ENCODE data around the gene PTPN9. TPM values are rescaled to one million over a fixed set of nuclear protein-coding genes. Genes with fewer than 3 reads are reported as not detected.

PTPN9 gene
- total RNA-seq, 4 donors from 2014 or later = 7.3 to 15.5 (median 10.8) TPM

- no peak overlapping the region for H3K4me3 ChIP-seq (ENCODE audit: low read depth, poor library complexity, severe bottlenecking)
- TF ChIP-seq CTCF (IDR thresholded peaks at IDR 0.05) (no peak), POLR2A (IDR thresholded peaks at IDR 0.05) (no peak)
- intact Hi-C loops (cut with DNase I; ENCODE audit: low total_unique reads) = no loop called here
- no peak for DNase-seq (ENCODE audit: low spot score in 2 of 2)
Measured at GRCh38 chr15:75616766-75617165, 37.7 kb upstream of the PTPN9 start.

- no peak for DNase-seq (ENCODE audit: low spot score in 2 of 2)
- no peak overlapping the region for H3K4me3 ChIP-seq (ENCODE audit: low read depth, poor library complexity, severe bottlenecking)
- intact Hi-C loops (cut with DNase I; ENCODE audit: low total_unique reads) = no loop called here
- no peak for TF ChIP-seq CTCF (IDR thresholded peaks at IDR 0.05)
- TF ChIP-seq POLR2A (IDR thresholded peaks at IDR 0.05) = no peak
- WGBS, 2 donors = 65 to 73% methylated on average over 6 of the region's 6 CpGs
Measured at GRCh38 chr15:75606711-75607699, 27.9 kb upstream of the PTPN9 start.

GRCh38 chr15:75606026-75606425, 26.9 kb upstream of the PTPN9 start:
- DNase-seq (ENCODE audit: low spot score in 2 of 2) = no peak
- intact Hi-C loops (cut with DNase I; ENCODE audit: low total_unique reads) = no loop called here
- WGBS, 2 donors = 92 to 94% methylated on average over 8 of the region's 8 CpGs
- TF ChIP-seq POLR2A (IDR thresholded peaks at IDR 0.05) (no peak), CTCF (IDR thresholded peaks at IDR 0.05) (no peak)
- no peak overlapping the region for H3K4me3 ChIP-seq (ENCODE audit: low read depth, poor library complexity, severe bottlenecking)

GRCh38 chr15:75599401-75599800, 20.3 kb upstream of the PTPN9 start:
- intact Hi-C loops (cut with DNase I; ENCODE audit: low total_unique reads) = no loop called here
- TF ChIP-seq CTCF (IDR thresholded peaks at IDR 0.05) (no peak), POLR2A (IDR thresholded peaks at IDR 0.05) (no peak)
- 51 to 55% methylated on average over 2 of the region's 2 CpGs for WGBS, 2 donors
- H3K4me3 ChIP-seq (ENCODE audit: low read depth, poor library complexity, severe bottlenecking) = no peak overlapping the region
- no peak for DNase-seq (ENCODE audit: low spot score in 2 of 2)

- DNase-seq (ENCODE audit: low spot score in 2 of 2) = no peak
- TF ChIP-seq CTCF (IDR thresholded peaks at IDR 0.05) (no peak), POLR2A (IDR thresholded peaks at IDR 0.05) (no peak)
- H3K4me3 ChIP-seq (ENCODE audit: low read depth, poor library complexity, severe bottlenecking) = no peak overlapping the region
- intact Hi-C loops (cut with DNase I; ENCODE audit: low total_unique reads) = no loop called here
- 90 to 94% methylated on average over 4 of the region's 4 CpGs for WGBS, 2 donors
Measured at GRCh38 chr15:75598361-75598760, 19.2 kb upstream of the PTPN9 start.
